Thymus (tissue), 11 donors: Measurements from ENCODE around the gene MAGI2. TPM values are rescaled to one million over a fixed set of nuclear protein-coding genes. Genes with fewer than 3 reads are reported as not detected.

ENCODE experiments used
- DNase-seq, 9 donors: peaks; one replicate each; pipeline ENCODE4 v3.0.0-alpha.2; 2013; ENCODE audit warnings: low spot score in 9 of 9, low read depth in 6 of 9, missing footprints in 1 of 9
- H3K27ac ChIP-seq, 2 donors: one replicate each; pipeline ENCODE4 v1.5.1; 2013; ENCODE audit warnings: control low read depth in 1 of 2, low read depth in 1 of 2, low read length in 1 of 2, mild to moderate bottlenecking in 1 of 2, moderate library complexity in 1 of 2
- H3K27me3 ChIP-seq, 2 donors: one replicate each; pipeline ENCODE4 v1.5.1; 2013; ENCODE audit warnings: low read length in 1 of 2; ENCODE audit not compliant: control insufficient read depth in 2 of 2, insufficient read depth in 1 of 2
- H3K36me3 ChIP-seq, 2 donors: one replicate each; pipeline ENCODE4 v1.5.1; 2013; ENCODE audit warnings: low read length in 1 of 2, mild to moderate bottlenecking in 1 of 2, moderate library complexity in 1 of 2; ENCODE audit not compliant: control insufficient read depth in 2 of 2, insufficient read depth in 2 of 2
- H3K4me1 ChIP-seq, 2 donors: one replicate each; pipeline ENCODE4 v1.5.1; 2013; ENCODE audit warnings: low read length in 2 of 2; ENCODE audit not compliant: control insufficient read depth in 2 of 2, insufficient read depth in 2 of 2
- H3K4me3 ChIP-seq, 2 donors: one replicate each; pipeline ENCODE4 v1.5.1; 2013; ENCODE audit warnings: low read length in 2 of 2, control low read depth in 1 of 2, mild to moderate bottlenecking in 1 of 2
- H3K9me3 ChIP-seq, 2 donors: one replicate each; pipeline ENCODE4 v1.5.1; 2013; ENCODE audit warnings: low read length in 1 of 2, mild to moderate bottlenecking in 1 of 2; ENCODE audit not compliant: control insufficient read depth in 2 of 2, insufficient read depth in 1 of 2
- WGBS: extraction: QIAGEN DNeasy Blood & Tissue Kit; methylation state at CpG from one replicate; pipeline ENCODE4 v1.1.7; 2013; 5-methylcytosine and 5-hydroxymethylcytosine counted together
- polyA plus RNA-seq: library from polyadenylated mRNA; stranded (reverse); fragments of 200-250 nt; gene quantifications from one replicate; pipeline ENCODE4 v1.2.3, GENCODE V29; 2013
- total RNA-seq: library from RNA; stranded (reverse); fragments of 120-200 nt; gene quantifications from one replicate; pipeline ENCODE4 v1.2.4, GENCODE V29; 2013
- donor health status: healthy.

The MAGI2 gene
- total and polyA plus RNA-seq, 2 donors, result 0.42 to 1.7 TPM

GRCh38 chr7:78189762-78190161, 1263.7 kb downstream of the MAGI2 start:
- no peak overlapping the region for H3K27ac ChIP-seq
- no peak overlapping the region for H3K4me3 ChIP-seq
- no peaks in the 10 kb centered on the region for H3K9me3 ChIP-seq
- no peaks in the 10 kb centered on the region for H3K4me1 ChIP-seq
- H3K36me3 ChIP-seq, result no peaks in the 10 kb centered on the region
- H3K27me3 ChIP-seq, result no peaks in the 10 kb centered on the region
- DNase-seq, result no peak

GRCh38 chr7:78185149-78185745, 1268.2 kb downstream of the MAGI2 start:
- H3K27ac ChIP-seq, result no peak overlapping the region
- 82% methylated on average over 4 of the region's 4 CpGs for WGBS
- H3K9me3 ChIP-seq, result no peaks in the 10 kb centered on the region
- no peaks in the 10 kb centered on the region for H3K4me1 ChIP-seq
- H3K36me3 ChIP-seq, result no peaks in the 10 kb centered on the region
- H3K4me3 ChIP-seq, result no peak overlapping the region
- H3K27me3 ChIP-seq, result no peaks in the 10 kb centered on the region
- no peak for DNase-seq

- 99% methylated on average over 1 of the region's 1 CpG for WGBS
- H3K4me1 ChIP-seq, result no peaks in the 10 kb centered on the region
- no peak for DNase-seq
Measured at GRCh38 chr7:78184299-78184698, 1269.2 kb downstream of the MAGI2 start.

GRCh38 chr7:78179827-78180477, 1273.5 kb downstream of the MAGI2 start:
- H3K27ac ChIP-seq, result no peak overlapping the region
- no peak for DNase-seq
- H3K36me3 ChIP-seq, result no peaks in the 10 kb centered on the region
- H3K27me3 ChIP-seq, result no peaks in the 10 kb centered on the region
- H3K4me1 ChIP-seq, result no peaks in the 10 kb centered on the region
- H3K4me3 ChIP-seq, result no peak overlapping the region
- no peaks in the 10 kb centered on the region for H3K9me3 ChIP-seq
- WGBS, result 94% methylated on average over 4 of the region's 4 CpGs

More at GRCh38 chr7:78184299-78184698, 1269.2 kb downstream of the MAGI2 start:
- H3K27me3 ChIP-seq, result no peaks in the 10 kb centered on the region
- no peaks in the 10 kb centered on the region for H3K9me3 ChIP-seq
- no peak overlapping the region for H3K4me3 ChIP-seq
- H3K36me3 ChIP-seq, result no peaks in the 10 kb centered on the region
- no peak overlapping the region for H3K27ac ChIP-seq

GRCh38 chr7:78179211-78179610, 1274.3 kb downstream of the MAGI2 start:
- Histone ChIP-seq H3K27me3 (no peaks in the 10 kb centered on the region), H3K4me3 (no peak overlapping the region), H3K27ac (no peak overlapping the region), H3K4me1 (no peaks in the 10 kb centered on the region), H3K36me3 (no peaks in the 10 kb centered on the region), H3K9me3 (no peaks in the 10 kb centered on the region)
- no peak for DNase-seq
- 90% methylated on average over 5 of the region's 5 CpGs for WGBS

- H3K9me3 ChIP-seq, result no peaks in the 10 kb centered on the region
- H3K27me3 ChIP-seq, result no peaks in the 10 kb centered on the region
- no peaks in the 10 kb centered on the region for H3K36me3 ChIP-seq
- H3K4me3 ChIP-seq, result no peak overlapping the region
- H3K27ac ChIP-seq, result no peak overlapping the region
- WGBS, result 90% methylated on average over 2 of the region's 2 CpGs
- no peaks in the 10 kb centered on the region for H3K4me1 ChIP-seq
- no peak for DNase-seq
Measured at GRCh38 chr7:78178319-78178718, 1275.1 kb downstream of the MAGI2 start.

GRCh38 chr7:78176171-78176570, 1277.3 kb downstream of the MAGI2 start:
- no peak overlapping the region for H3K4me3 ChIP-seq
- H3K27ac ChIP-seq, result no peak overlapping the region
- H3K9me3 ChIP-seq, result no peaks in the 10 kb centered on the region
- H3K4me1 ChIP-seq, result no peaks in the 10 kb centered on the region
- no peak for DNase-seq
- 65% methylated on average over 5 of the region's 5 CpGs for WGBS
- no peaks in the 10 kb centered on the region for H3K27me3 ChIP-seq
- H3K36me3 ChIP-seq, result no peaks in the 10 kb centered on the region

- Histone ChIP-seq H3K27me3 (no peaks in the 10 kb centered on the region), H3K9me3 (no peaks in the 10 kb centered on the region), H3K36me3 (no peaks in the 10 kb centered on the region), H3K4me3 (no peak overlapping the region), H3K4me1 (no peaks in the 10 kb centered on the region), H3K27ac (no peak overlapping the region)
- no peak for DNase-seq
- WGBS, result 89% methylated on average over 10 of the region's 10 CpGs
Measured at GRCh38 chr7:78175330-78176100, 1278.0 kb downstream of the MAGI2 start.

- WGBS, result 97% methylated on average over 5 of the region's 5 CpGs
- DNase-seq, result no peak
- H3K27me3 ChIP-seq, result no peaks in the 10 kb centered on the region
Measured at GRCh38 chr7:78173666-78174065, 1279.8 kb downstream of the MAGI2 start.

More at GRCh38 chr7:78173666-78174065, 1279.8 kb downstream of the MAGI2 start:
- H3K27ac ChIP-seq, result no peak overlapping the region
- no peaks in the 10 kb centered on the region for H3K9me3 ChIP-seq
- H3K4me3 ChIP-seq, result no peak overlapping the region
- H3K4me1 ChIP-seq, result no peaks in the 10 kb centered on the region
- H3K36me3 ChIP-seq, result no peaks in the 10 kb centered on the region
